H1 (cell line): ENCODE results near the gene MRPL42. TPM values are rescaled to one million over a fixed set of nuclear protein-coding genes. Genes with fewer than 3 reads are reported as not detected.

Experiments
- CTCF ChIA-PET: fragments of 300-600 bp; sonication (Branson Sonifier 250); formaldehyde crosslinking; loops from one replicate; lab custom pipeline; 2021; ENCODE audit not compliant: partially characterized antibody; lab: Charles Lee
- POLR2A ChIA-PET: fragments of 300-600 bp; sonication (Branson Sonifier 250); formaldehyde crosslinking; loops from one replicate; lab custom pipeline; 2021; ENCODE audit warnings: inconsistent platforms; ENCODE audit not compliant: partially characterized antibody; lab: Charles Lee
- DNase-seq, 2 experiments: peaks; one replicate each; pipeline versions ENCODE4 v3.0.0 to v3.0.0-alpha.2; 2010 to 2022; ENCODE audit warnings: low spot score in 2 of 2, low read depth in 1 of 2, mixed read lengths in 1 of 2
- FAIRE-seq: peaks from 2 replicates; lab custom pipeline; 2011; peaks lifted over from hg19 to GRCh38; lab: Jason Lieb, UNC
- H2AFZ ChIP-seq: 2 replicates; pipeline ENCODE4 v1.8.1; 2012; ENCODE audit warnings: low read length, inconsistent platforms
- H2AK5ac ChIP-seq: 2 replicates; pipeline ENCODE4 v1.6.1; 2013; ENCODE audit warnings: low read depth, low read length
- H2BK120ac ChIP-seq: replicated peaks from 2 replicates; pipeline ENCODE3; 2013; ENCODE audit warnings: low read depth, low read length, inconsistent platforms
- H2BK12ac ChIP-seq: 2 replicates; pipeline ENCODE4 v1.6.1; 2013; ENCODE audit warnings: low read depth, low read length
- H2BK15ac ChIP-seq: 2 replicates; pipeline ENCODE4 v1.6.1; 2013; ENCODE audit warnings: low read length
- H2BK20ac ChIP-seq: 2 replicates; pipeline ENCODE4 v1.6.1; 2013; ENCODE audit warnings: low read length
- H2BK5ac ChIP-seq: 2 replicates; pipeline ENCODE4 v1.6.1; 2013; ENCODE audit warnings: low read depth, low read length
- H3K14ac ChIP-seq: 2 replicates; pipeline ENCODE4 v1.6.1; 2013; ENCODE audit warnings: inconsistent platforms; ENCODE audit not compliant: insufficient read length
- H3K18ac ChIP-seq: 2 replicates; pipeline ENCODE4 v1.6.1; 2013; ENCODE audit warnings: low read length; ENCODE audit errors: extremely low read depth
- H3K23ac ChIP-seq: 2 replicates; pipeline ENCODE4 v1.6.1; 2013; ENCODE audit warnings: inconsistent platforms; ENCODE audit not compliant: insufficient read length
- H3K23me2 ChIP-seq: 2 replicates; pipeline ENCODE4 v1.6.1; 2013; ENCODE audit warnings: low read depth, low read length
- H3K27ac ChIP-seq: 2 replicates; pipeline ENCODE4 v1.6.1; 2011; ENCODE audit warnings: low read depth, low read length, inconsistent platforms
- H3K27me3 ChIP-seq, 4 experiments: replicated peaks in 1 of 4; 1 replicate in 1 of 4; 2 replicates in 3 of 4; pipeline versions ENCODE4 v1.6.1 to v1.8.1; 2011 to 2013; ENCODE audit warnings: low read length in 3 of 4, mild to moderate bottlenecking in 3 of 4, inconsistent platforms in 2 of 4, mixed read lengths in 2 of 4, moderate library complexity in 1 of 4; ENCODE audit not compliant: control insufficient read depth in 3 of 4, insufficient read depth in 3 of 4; ENCODE audit errors: extremely low read depth in 1 of 4
- H3K36me3 ChIP-seq, 4 experiments: 2 replicates each; pipeline versions ENCODE4 v1.6.1 to v1.8.1; 2011 to 2013; ENCODE audit warnings: mild to moderate bottlenecking in 4 of 4, low read length in 3 of 4, moderate library complexity in 2 of 4, control low read depth in 1 of 4, inconsistent platforms in 1 of 4; ENCODE audit not compliant: insufficient read depth in 4 of 4, control insufficient read depth in 2 of 4
- H3K4ac ChIP-seq: replicated peaks from 2 replicates; pipeline ENCODE3; 2013; ENCODE audit warnings: low read length, low read depth, mixed read lengths, inconsistent platforms; ENCODE audit not compliant: insufficient read length
- H3K4me1 ChIP-seq, 4 experiments: replicated peaks in 1 of 4; 1 replicate in 1 of 4; 2 replicates in 3 of 4; pipeline versions ENCODE4 v1.6.1 to v1.8.1; 2011 to 2013; ENCODE audit warnings: low read length in 3 of 4, inconsistent platforms in 2 of 4, mixed read lengths in 1 of 4; ENCODE audit not compliant: insufficient read depth in 4 of 4, control insufficient read depth in 3 of 4
- H3K4me2 ChIP-seq, 2 experiments: 2 replicates each; pipeline versions ENCODE4 v1.6.1 to v1.8.1; 2011 to 2013; ENCODE audit warnings: low read depth in 2 of 2, low read length in 2 of 2, control low read depth in 1 of 2, inconsistent platforms in 1 of 2, mild to moderate bottlenecking in 1 of 2; ENCODE audit not compliant: insufficient read depth in 1 of 2
- H3K4me3 ChIP-seq, 4 experiments: fragments of 200-600, 300-600 bp in 1 of 4; sonication (generic), shearing (Covaris generic), sonication (Bioruptor Twin) in 1 of 4; 2 replicates each; pipeline versions ENCODE4 v1.5.1 to v1.8.1; 2011 to 2016; ENCODE audit warnings: low read length in 4 of 4, low read depth in 3 of 4, control low read depth in 2 of 4, inconsistent platforms in 2 of 4, mild to moderate bottlenecking in 2 of 4, mixed read lengths in 1 of 4, moderate library complexity in 1 of 4; ENCODE audit not compliant: insufficient read depth in 2 of 4; ENCODE audit errors: extremely low read depth in 1 of 4
- H3K56ac ChIP-seq: replicated peaks from 2 replicates; pipeline ENCODE3; 2013; ENCODE audit warnings: low read depth, mild to moderate bottlenecking, mixed read lengths, low read length, inconsistent platforms; ENCODE audit not compliant: insufficient read length
- H3K79me1 ChIP-seq: 2 replicates; pipeline ENCODE4 v1.6.1; 2013; ENCODE audit warnings: low read depth, low read length, control low read depth
- H3K79me2 ChIP-seq, 2 experiments: 2 replicates each; pipeline versions ENCODE4 v1.6.1 to v1.8.1; 2012 to 2013; ENCODE audit warnings: low read length in 2 of 2, mild to moderate bottlenecking in 2 of 2, inconsistent platforms in 1 of 2; ENCODE audit not compliant: insufficient read depth in 2 of 2, control insufficient read depth in 1 of 2
- H3K9ac ChIP-seq, 4 experiments: replicated peaks in 1 of 4; 1 replicate in 1 of 4; 2 replicates in 3 of 4; pipeline versions ENCODE4 v1.6.1 to v1.8.1; 2011 to 2013; ENCODE audit warnings: low read depth in 3 of 4, low read length in 3 of 4, control low read depth in 2 of 4, mild to moderate bottlenecking in 2 of 4, moderate library complexity in 2 of 4, inconsistent platforms in 1 of 4; ENCODE audit errors: extremely low read depth in 1 of 4
- H3K9me3 ChIP-seq, 2 experiments: 2 replicates each; pipeline versions ENCODE4 v1.6.1 to v1.8.1; 2012 to 2013; ENCODE audit warnings: mild to moderate bottlenecking in 2 of 2, moderate library complexity in 2 of 2, control low read depth in 1 of 2, inconsistent platforms in 1 of 2, low read depth in 1 of 2, low read length in 1 of 2, mixed read lengths in 1 of 2; ENCODE audit not compliant: insufficient read depth in 2 of 2
- H4K20me1 ChIP-seq, 2 experiments: replicated peaks in 1 of 2; 2 replicates each; pipeline versions ENCODE3 to v1.8.1; 2011 to 2013; ENCODE audit warnings: inconsistent platforms in 2 of 2, low read length in 2 of 2, mild to moderate bottlenecking in 1 of 2; ENCODE audit not compliant: insufficient read depth in 2 of 2, control insufficient read depth in 1 of 2
- H4K5ac ChIP-seq: 2 replicates; pipeline ENCODE4 v1.6.1; 2013; ENCODE audit warnings: low read length, low read depth, mixed read lengths, inconsistent platforms; ENCODE audit not compliant: insufficient read length
- H4K8ac ChIP-seq: 2 replicates; pipeline ENCODE4 v1.8.0; 2013; ENCODE audit warnings: mild to moderate bottlenecking, moderate library complexity, low read length, inconsistent platforms; ENCODE audit not compliant: insufficient read depth; ENCODE audit errors: extremely low read depth
- H4K91ac ChIP-seq: replicated peaks from 2 replicates; pipeline ENCODE3; 2013; ENCODE audit warnings: low read length, mixed read lengths, inconsistent platforms; ENCODE audit not compliant: insufficient read length
- BCL11A ChIP-seq, 2 experiments: IDR thresholded peaks; one replicate each; pipeline ENCODE4 v1.6.1; 2011; ENCODE audit warnings: low read depth in 2 of 2, low read length in 2 of 2, mild to moderate bottlenecking in 2 of 2
- RBBP5 ChIP-seq: IDR thresholded peaks from 2 replicates; pipeline ENCODE4 v1.7.1; 2012; ENCODE audit warnings: low read depth, mild to moderate bottlenecking, inconsistent platforms, low read length, moderate library complexity, borderline replicate concordance
- SP1 ChIP-seq: IDR thresholded peaks from 2 replicates; pipeline ENCODE4 v1.6.1; 2011; ENCODE audit warnings: low read depth, low read length
- WGBS, 2 experiments: shearing (Covaris generic) in 1 of 2; methylation state at CpG; one replicate each; pipeline versions ENCODE4 v1.1.6 to v1.1.7; 2013 to 2015; ENCODE audit warnings: low lambda C conversion rate in 2 of 2, mixed read lengths in 2 of 2, inconsistent platforms in 1 of 2, low coverage in 1 of 2, missing lambda C conversion rate in 1 of 2; ENCODE audit not compliant: insufficient replicate concordance in 2 of 2, insufficient coverage in 1 of 2, insufficient read length in 1 of 2; ENCODE audit errors: extremely low coverage in 1 of 2, missing lambda C conversion rate in 1 of 2; 5-methylcytosine and 5-hydroxymethylcytosine counted together
- polyA plus RNA-seq, 7 experiments: library from polyadenylated mRNA; depleted of rRNA in 3 of 7; stranded (reverse) in 5 of 7; unstranded in 2 of 7; fragments of >200 nt in 5 of 7; fragments of 200-250 nt in 2 of 7; gene quantifications; 1 replicate in 5 of 7; 2 replicates in 1 of 7; 4 replicates in 1 of 7; pipeline versions ENCODE4 v1.2.1 to v1.2.3, GENCODE V29; 2011 to 2013; ENCODE audit warnings: missing spikeins in 2 of 7, mixed read lengths in 2 of 7
- total RNA-seq: library from RNA; stranded (reverse); fragmentation: NEBNext Ultra II Directional; extraction: Animal tissue kit (Norgen Biotek cat#: 25700); gene quantifications from 2 replicates; pipeline ENCODE4 v1.2.1, GENCODE V29; 2021

MRPL42 gene
- total and polyA plus RNA-seq, 2 of the 8 experiments (the other 6 are each of a cell fraction or from before 2014, with no cell fraction given), result 110 to 176 TPM

DNA sequence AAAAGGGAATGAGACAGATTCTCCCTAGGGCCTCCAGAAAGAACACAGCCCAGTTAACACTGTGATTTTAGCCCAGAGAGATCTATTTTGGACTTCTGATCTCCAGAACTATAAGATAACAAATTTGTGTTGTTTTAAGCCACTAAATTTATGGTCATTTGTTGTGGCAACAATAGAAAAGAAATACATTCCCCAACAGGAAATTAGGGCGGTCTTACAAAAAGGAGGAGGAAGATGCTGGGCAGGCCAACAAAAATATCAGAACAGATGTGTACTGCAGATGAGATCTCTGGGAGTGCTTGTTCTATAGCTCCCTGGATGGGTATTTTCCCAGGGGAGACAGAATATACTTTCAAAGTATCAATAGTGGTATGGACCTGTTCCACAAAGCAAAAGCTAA lies 73.2 kb downstream of the MRPL42 start:
- no peak overlapping the region for H3K23ac ChIP-seq
- 71% methylated on average over 1 of the region's 1 CpG; no CpG with 5 or more reads in 1 of the 2 experiments for WGBS, 2 experiments

More for the DNA sequence above, 73.2 kb downstream of the MRPL42 start:
- DNase-seq, result no peak
- Histone ChIP-seq H4K8ac (no peak overlapping the region), H3K4me1 (peaks cover 0 to 3% (median 0%) of the 10 kb centered on the region in 4 experiments; a peak in 1 of 7 replicates), H3K14ac (no peak overlapping the region), H2BK5ac (no peak overlapping the region), H3K4me3 (no peak overlapping the region), H3K56ac (no peak overlapping the region), H2BK12ac (no peak overlapping the region), H2BK20ac (no peak overlapping the region), H3K36me3 (no peaks in the 10 kb centered on the region), H2BK120ac (no peak overlapping the region), H3K9ac (no peak overlapping the region), H3K4ac (no peak overlapping the region), H3K18ac (no peak overlapping the region), H2AK5ac (no peak overlapping the region), H3K27ac (no peak overlapping the region), H3K23me2 (no peaks in the 10 kb centered on the region), H2AFZ (no peak overlapping the region), H4K5ac (no peak overlapping the region), H3K27me3 (no peaks in the 10 kb centered on the region), H3K79me1 (no peaks in the 10 kb centered on the region), H2BK15ac (no peak overlapping the region), H4K20me1 (no peaks in the 10 kb centered on the region), H3K9me3 (no peaks in the 10 kb centered on the region), H3K4me2 (no peak overlapping the region), H4K91ac (no peak overlapping the region), H3K79me2 (no peaks in the 10 kb centered on the region)
- CTCF ChIA-PET, result interaction anchor here (0.5 to 1.1 kb wide), 2 partner anchors 9 to 19 kb away, joined by 3 read pairs; no protein-coding TSS in a partner anchor
- no peak for FAIRE-seq
- TF ChIP-seq BCL11A (IDR thresholded peaks at IDR 0.05; ENCODE audit: low read depth in 2 of 2, low read length in 2 of 2) (no peak), RBBP5 (no peak), SP1 (no peak)
- POLR2A ChIA-PET, result no interaction called here
